ENCODE results near the gene GFOD1. TPM values are rescaled to one million over a fixed set of nuclear protein-coding genes. Genes with fewer than 3 reads are reported as not detected.

GFOD1 gene
- polyA plus RNA-seq, 3 donors, result 1.7 to 2.2 (median 1.9) TPM

DNA sequence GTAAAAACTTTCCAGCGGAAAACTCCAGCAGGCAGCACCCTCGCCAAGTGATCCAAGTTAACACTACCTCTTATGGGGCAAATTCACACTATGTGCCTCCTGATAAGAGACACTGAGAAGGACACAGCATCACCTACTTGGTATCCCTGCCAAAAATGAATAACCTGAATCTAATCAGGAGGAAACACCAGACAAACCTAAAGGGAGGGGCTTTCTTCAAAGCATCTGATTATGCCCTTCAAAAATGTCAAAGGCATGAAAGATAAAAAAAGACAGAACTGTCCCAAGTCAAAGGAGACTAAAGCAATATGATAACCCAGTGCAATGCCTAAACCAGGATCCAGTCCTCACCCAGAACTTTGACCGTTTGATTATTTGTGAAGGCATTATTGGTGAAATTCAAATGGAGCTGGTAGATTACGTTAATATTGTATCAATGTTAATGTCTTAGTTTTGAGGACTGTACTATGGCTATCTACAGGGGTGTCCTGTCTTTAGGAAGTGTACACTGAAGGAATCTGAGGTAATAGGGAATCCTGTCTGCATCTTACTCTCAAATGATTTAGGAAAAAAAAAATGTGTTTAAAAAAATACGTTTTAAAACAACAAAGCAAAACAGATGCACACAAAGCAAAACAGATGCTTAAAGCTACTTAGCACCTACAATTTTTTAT is 167.4 kb downstream of the GFOD1 start:
- no peak for DNase-seq (ENCODE audit: extremely low read depth in 1 of 11, low read depth in 9 of 11, low spot score in 4 of 11)

DNA sequence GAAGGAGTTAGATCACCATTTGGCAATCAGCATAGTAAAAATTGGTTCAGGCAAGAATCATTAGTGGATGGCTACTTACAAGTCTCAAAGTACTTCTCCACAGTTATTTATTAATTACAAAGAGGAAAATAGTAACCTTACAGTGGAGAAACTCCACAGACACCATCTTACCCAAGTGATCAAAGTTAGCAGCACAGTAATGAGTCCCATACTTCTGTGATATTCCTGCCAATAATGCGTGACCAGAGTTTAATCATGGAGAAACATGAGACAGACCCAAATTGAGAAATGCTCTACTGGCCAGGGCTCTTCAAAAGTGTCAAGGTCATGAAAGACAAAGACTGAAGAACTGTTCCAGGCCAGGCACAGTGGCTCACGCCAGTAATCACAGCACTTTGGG is 168.6 kb downstream of the GFOD1 start:
- DNase-seq (ENCODE audit: extremely low read depth in 1 of 11, low read depth in 9 of 11, low spot score in 4 of 11), result no peak

DNA sequence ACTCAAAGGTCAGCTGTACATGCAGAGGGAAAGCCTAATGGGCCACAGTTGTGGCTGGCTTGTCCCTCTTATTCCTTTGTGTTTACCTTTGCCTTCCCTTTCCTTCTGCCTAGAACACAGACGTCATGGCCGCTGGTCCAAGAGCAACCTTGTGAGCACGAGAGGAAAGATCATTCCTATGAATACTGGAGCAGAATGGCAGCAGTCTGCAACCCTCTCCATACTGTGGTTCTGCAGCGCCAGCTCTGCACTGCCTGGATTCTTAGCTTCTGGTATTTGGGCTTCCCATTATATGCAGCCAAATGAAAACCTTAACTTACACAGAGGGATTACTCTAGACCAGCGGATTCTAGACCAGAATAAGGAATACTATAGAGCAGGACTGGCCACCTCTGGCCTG is 171.5 kb downstream of the GFOD1 start:
- no peak for DNase-seq (ENCODE audit: extremely low read depth in 1 of 11, low read depth in 9 of 11, low spot score in 4 of 11)

DNA sequence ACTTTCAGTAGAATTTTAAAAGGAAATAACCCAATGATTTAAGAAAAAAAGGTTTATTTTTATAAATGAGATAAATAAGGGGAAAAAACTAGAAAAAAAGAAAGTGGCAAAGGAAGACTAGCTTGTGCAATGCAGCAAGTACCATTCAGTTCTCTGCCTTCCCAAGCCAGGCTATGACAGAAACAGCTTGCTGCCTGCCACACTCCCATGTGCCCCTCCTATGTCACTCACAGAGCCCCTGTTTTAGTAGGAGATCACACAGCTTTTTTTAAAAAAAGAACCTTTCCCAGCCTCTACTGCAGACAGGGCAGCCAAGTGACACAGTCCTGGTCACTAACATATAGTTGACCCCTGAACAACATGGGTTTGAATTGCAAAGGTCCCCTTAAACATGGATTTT is 172.6 kb downstream of the GFOD1 start:
- no peak for DNase-seq (ENCODE audit: extremely low read depth in 1 of 11, low read depth in 9 of 11, low spot score in 4 of 11)

DNA sequence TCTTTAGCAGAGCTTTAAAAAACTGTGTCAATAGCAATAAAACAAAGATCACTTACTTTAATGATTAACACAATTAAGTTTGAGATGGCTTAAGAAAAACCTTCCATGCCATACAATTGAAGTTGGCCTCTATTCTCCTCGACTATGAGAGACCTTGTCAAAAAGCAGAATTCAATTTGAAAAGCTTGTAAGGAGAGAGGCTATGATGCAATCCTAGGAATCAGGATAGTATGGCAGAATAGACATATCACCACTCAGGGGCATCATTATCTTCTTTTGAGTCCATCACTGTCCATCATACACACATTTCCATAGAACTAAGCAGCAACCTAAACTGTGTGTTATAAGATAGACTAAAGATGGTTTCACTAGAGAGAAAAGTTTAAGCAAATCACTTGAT is 176.2 kb downstream of the GFOD1 start:
- DNase-seq (ENCODE audit: extremely low read depth in 1 of 11, low read depth in 9 of 11, low spot score in 4 of 11), result no peak

DNA sequence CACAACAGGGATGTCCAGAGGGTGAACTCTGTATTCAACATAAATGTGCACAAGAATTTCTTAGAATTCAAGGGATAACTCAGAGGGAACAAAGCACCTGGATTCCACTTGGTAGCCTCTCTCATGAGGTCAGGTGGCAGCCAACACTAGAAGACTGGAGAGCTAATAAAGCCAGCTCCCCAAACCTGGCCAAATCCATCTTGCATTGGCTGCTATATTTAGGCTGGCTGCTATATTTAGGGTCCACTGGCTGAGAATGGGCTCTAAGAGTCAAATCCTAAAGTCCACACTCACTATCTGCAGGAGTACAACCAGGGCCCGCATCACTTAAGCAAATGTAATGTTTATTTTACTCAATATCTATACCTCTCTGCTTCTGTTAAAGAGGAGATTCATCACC is 179.1 kb downstream of the GFOD1 start:
- no peak for DNase-seq (ENCODE audit: extremely low read depth in 1 of 11, low read depth in 9 of 11, low spot score in 4 of 11)

Other genes starting within 250 kb of the GFOD1 start
- gene TBC1D7, start 159.1 kb downstream of the GFOD1 start, polyA plus RNA-seq (ENCODE audit: insufficient read length in 3 of 3), result 10 to 100 TPM; 26.9 to 37.9 (median 36.3) TPM
- gene SIRT5, start 87.0 kb upstream of the GFOD1 start, polyA plus RNA-seq (ENCODE audit: insufficient read length in 3 of 3), result 10 to 100 TPM; 18.8 to 25.5 (median 21.1) TPM
- gene NOL7, start 127.7 kb upstream of the GFOD1 start, polyA plus RNA-seq (ENCODE audit: insufficient read length in 3 of 3), result 100 to 1,000 TPM in 1 of 3 donors, 10 to 100 TPM in 2; 82.1 to 100 (median 87.8) TPM
- 10 to 100 TPM; 45.8 to 48.7 (median 46.6) TPM for gene RANBP9, start 224.2 kb upstream of the GFOD1 start, polyA plus RNA-seq (ENCODE audit: insufficient read length in 3 of 3)